ENCODE results near the gene LRRC37B.
"Not testable (repeated sequence)": the region's sequence is repeated elsewhere in the genome, so short reads cannot be mapped to it uniquely, and the experiment has no call there.

Gene LRRC37B

GRCh38 chr17:32099686-32100085 lies 92.5 kb downstream of the LRRC37B start:
- DNase-seq (ENCODE audit: low spot score), result no peak

GRCh38 chr17:32100323-32100722 lies 93.1 kb downstream of the LRRC37B start:
- DNase-seq (ENCODE audit: low spot score), result not testable (repeated sequence)

DNA sequence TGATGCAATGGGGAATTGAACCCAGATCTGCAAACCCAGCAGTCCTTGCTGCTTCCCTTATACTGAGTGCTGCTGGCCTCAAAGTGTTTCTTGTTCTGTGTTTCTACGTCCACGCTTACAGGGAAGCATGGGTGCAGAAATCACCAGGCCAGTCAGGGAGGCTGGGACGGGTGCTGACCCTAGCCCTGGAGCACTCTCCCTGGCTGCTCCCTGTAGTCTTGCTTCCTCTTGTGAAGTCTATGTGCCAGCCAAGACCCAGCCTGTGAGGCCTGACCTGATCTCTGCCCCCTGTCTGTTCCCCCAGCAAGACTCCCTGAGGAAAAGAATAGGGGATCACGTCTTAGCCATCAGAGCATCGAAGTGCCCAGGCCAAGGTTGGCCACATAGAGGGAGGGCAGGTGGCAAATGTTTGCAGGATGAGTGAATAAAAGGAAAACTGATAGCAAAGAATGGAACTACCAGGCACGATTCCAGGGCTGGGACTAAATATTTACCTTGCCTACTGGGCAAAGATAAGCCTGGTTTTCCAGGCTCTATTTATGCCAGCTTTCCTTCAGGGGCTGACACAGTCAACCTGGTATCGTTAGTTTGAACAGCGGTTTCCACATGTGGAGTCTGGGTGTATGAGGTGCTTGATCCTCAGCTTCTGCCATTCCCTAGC lies 93.9 kb downstream of the LRRC37B start:
- no peak for DNase-seq (ENCODE audit: low spot score)

GRCh38 chr17:32102172-32102571 lies 95.0 kb downstream of the LRRC37B start:
- no peak for DNase-seq (ENCODE audit: low spot score)

GRCh38 chr17:32102646-32103186 lies 95.5 kb downstream of the LRRC37B start:
- DNase-seq (ENCODE audit: low spot score), result no peak
